ENCODE results near the gene SERPINB8. TPM values are rescaled to one million over a fixed set of nuclear protein-coding genes. Genes with fewer than 3 reads are reported as not detected.

Gene SERPINB8
- total and polyA plus RNA-seq, 9 of the 15 experiments (the other 6 are each of a cell fraction or from before 2014, with no cell fraction given): 0.05 to 0.19 (median 0.09) TPM

GRCh38 chr18:63980896-63981460 lies 11.1 kb downstream of the SERPINB8 start:
- ChIA-PET CTCF (ENCODE audit: low intra/inter-chr PET ratio) (no interaction called here), POLR2A (no interaction called here)
- no peaks in the 10 kb centered on the region for H4K20me1 ChIP-seq (replicated peaks; ENCODE audit: control insufficient read depth, insufficient read depth, low read length)
- no peak overlapping the region for H2AFZ ChIP-seq (ENCODE audit: low read depth, low read length)
- H3K4me3 ChIP-seq: no peak overlapping the region
- in situ Hi-C loops (cut with MboI): loop anchor here (25.0 kb wide), 1 partner anchor 469 kb away; no protein-coding TSS in a partner anchor
- no peaks in the 10 kb centered on the region for H3K36me3 ChIP-seq (ENCODE audit: control insufficient read depth, insufficient read depth, low read length)
- H3K79me2 ChIP-seq (ENCODE audit: control insufficient read depth, insufficient read depth, low read length): no peaks in the 10 kb centered on the region
- H3K9me3 ChIP-seq (replicated peaks; ENCODE audit: control insufficient read depth, insufficient read depth, low read depth, low read length): no peaks in the 10 kb centered on the region
- FAIRE-seq (no peak), ATAC-seq (no peak), DNase-seq (ENCODE audit: extremely low read depth in 1 of 4, low spot score in 3 of 4) (no peak)
- no peaks in the 10 kb centered on the region for H3K27me3 ChIP-seq (ENCODE audit: control insufficient read depth in 2 of 2, insufficient read depth in 2 of 2, low read length in 2 of 2)
- H3K9ac ChIP-seq (ENCODE audit: insufficient read depth in 1 of 2, low read depth in 2 of 2, low read length in 2 of 2): no peak overlapping the region
- no peak overlapping the region for H3K27ac ChIP-seq (ENCODE audit: extremely low read depth, low read depth, low read length)
- H3K9me1 ChIP-seq (ENCODE audit: control insufficient read depth, insufficient read depth, low read length): no peaks in the 10 kb centered on the region
- no TSS peak for BruUV-seq (replicated peaks)
- 9% methylated on average over 4 of the region's 6 CpGs for WGBS (ENCODE audit: insufficient coverage, low coverage, missing lambda C conversion rate)
- intact Hi-C loops (cut with micrococcal nuclease): no loop called here
- no peaks in the 10 kb centered on the region for H3K4me1 ChIP-seq (replicated peaks in 1 of 2; ENCODE audit: control insufficient read depth in 2 of 2, insufficient read depth in 2 of 2, low read length in 2 of 2)
- TF ChIP-seq JUNB (CRISPR knock-in tag; conservative IDR thresholded peaks at IDR 0.05) (no peak), KLF10 (CRISPR knock-in tag; IDR thresholded peaks at IDR 0.05) (no peak), HBP1 (CRISPR knock-in tag; IDR thresholded peaks at IDR 0.05) (no peak), NCOR1 (IDR thresholded peaks at IDR 0.05) (no peak), KAT2B (IDR thresholded peaks at IDR 0.05; ENCODE audit: low read depth, low read length) (no peak), PTTG1 (tag; IDR thresholded peaks at IDR 0.05; ENCODE audit: low read depth) (no peak), ZBTB34 (CRISPR knock-in tag; IDR thresholded peaks at IDR 0.05) (no peak), ZNF174 (CRISPR knock-in tag; IDR thresholded peaks at IDR 0.05) (no peak), MEF2D (tag; conservative IDR thresholded peaks at IDR 0.05; ENCODE audit: low read depth) (no peak), SIN3A (IDR thresholded peaks at IDR 0.05; ENCODE audit: borderline replicate concordance in 2 of 2, control insufficient read depth in 1 of 2, low read depth in 2 of 2, low read length in 2 of 2) (no peak)
- no peak overlapping the region for H3K4me2 ChIP-seq (ENCODE audit: insufficient read depth, low read length)
